Amniotic stem cell (primary cell): ENCODE measurements around the gene MN1.
"Not testable (repeated sequence)": the region's sequence is repeated elsewhere in the genome, so short reads cannot be mapped to it uniquely, and the experiment has no call there.

Source experiments
- DNase-seq: peaks from one replicate; lab custom pipeline; 2025; lab: John Stamatoyannopoulos, UW

Gene MN1

DNA sequence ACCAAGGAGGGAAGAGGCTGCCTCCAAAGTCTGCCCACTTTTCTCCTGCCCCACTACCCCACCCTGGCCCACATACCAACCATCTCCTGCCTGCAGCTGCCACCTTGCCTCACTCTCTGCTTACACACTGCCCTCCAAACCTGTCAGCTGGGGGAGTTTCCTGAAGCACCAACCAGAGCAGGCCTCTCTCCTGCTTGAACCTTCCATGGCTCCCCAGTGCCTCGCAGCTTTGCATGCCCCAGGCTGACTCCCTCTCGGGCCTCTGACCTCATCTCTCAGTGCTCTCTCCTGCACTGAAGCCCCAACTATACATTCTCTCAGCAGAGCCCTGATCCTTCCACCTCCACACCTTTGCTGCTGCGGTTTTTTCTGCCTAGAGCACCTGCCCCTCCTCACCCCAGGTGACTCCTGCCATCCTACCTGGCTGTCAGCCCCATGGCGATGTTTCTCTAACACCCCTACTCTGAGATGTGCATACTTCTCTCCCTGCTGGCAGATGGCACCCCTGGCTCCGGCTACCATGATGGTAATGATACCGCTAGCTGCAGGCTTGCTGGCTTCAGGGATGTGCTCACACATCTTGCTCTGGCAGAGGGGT, 43.5 kb downstream of the MN1 start:
- no peak for DNase-seq

DNA sequence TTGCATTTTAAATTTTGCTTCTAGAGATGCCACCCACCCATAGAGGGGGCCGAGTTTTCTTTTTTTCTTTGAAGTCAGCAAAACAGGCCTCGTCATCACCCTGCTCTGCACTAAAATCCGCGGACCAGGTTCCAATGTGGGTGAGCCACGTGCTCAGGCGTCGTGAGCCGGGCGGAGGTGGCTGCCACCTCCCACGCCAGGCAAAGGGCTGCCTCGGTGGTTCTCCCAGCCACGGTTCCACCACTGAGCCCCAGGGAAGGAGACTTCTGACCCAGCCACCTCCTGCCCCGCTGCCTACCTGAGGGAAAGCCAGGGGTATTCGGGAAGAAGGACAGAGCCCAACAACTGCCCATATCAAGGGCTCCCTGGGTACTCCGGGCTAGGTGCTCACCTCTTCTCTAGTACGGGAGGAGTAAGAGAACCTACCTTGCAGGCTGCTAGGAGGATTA, 45.3 kb downstream of the MN1 start:
- no peak for DNase-seq

DNA sequence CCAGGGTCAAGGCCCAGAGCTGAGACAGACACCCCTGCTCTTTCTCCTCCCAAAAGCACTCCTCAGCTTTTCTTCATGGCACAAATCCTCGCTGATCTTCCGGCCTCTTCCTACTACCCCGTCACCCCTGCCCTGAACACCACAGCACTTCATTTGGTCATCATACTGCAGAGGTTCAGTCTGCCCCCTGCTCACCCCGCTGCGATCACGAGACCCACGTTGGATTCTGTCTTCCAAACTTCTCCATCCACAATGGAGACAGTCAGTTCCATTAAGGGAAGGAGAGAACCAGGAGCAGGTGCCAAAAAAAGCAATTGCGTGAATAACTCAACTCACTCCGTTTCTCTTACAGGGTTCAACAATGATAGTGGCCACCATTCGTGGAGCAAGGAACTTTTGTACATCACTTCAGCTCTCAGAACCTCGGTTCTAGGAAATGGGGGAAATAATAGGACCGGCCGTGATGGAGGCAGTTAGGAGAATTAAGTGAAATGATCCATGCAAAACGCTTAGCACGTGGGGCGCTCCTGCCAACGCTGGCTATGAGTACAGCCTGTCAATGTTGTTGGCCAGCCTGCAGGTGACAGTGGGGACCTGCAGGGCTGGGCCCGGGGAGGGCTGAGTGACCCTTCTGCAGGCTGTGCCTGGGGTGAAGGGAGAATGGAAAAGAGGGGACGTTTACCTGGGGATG, 45.9 kb downstream of the MN1 start:
- DNase-seq = no peak

DNA sequence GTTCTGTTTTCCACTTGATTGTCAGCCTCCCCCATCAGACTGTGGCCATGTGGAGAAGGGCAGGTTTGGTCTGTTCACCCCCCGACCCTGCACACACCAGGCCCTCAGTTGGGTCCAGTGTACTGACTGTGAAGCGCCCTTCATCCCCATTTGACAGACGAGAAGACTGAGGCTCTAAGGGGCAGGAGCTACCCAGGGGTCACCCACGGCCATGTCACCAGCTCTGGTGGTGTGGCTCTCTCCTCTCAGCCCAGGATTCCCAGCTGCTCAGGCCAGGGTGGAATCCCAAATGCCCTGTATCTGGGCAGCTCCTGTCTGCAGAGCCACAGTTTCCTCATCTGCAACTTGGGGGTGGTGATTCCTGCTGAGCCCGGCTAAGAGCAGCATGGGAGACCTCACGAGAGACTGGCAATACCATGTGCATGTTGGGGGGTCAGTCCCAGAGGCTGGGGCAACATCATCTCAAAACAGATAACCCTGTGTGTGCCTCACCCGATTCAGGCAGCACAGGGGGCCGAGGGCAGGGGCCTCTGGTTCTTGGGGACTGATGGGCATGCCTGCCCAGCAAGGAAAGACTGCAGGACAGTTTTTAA, 46.6 kb downstream of the MN1 start:
- no peak for DNase-seq

DNA sequence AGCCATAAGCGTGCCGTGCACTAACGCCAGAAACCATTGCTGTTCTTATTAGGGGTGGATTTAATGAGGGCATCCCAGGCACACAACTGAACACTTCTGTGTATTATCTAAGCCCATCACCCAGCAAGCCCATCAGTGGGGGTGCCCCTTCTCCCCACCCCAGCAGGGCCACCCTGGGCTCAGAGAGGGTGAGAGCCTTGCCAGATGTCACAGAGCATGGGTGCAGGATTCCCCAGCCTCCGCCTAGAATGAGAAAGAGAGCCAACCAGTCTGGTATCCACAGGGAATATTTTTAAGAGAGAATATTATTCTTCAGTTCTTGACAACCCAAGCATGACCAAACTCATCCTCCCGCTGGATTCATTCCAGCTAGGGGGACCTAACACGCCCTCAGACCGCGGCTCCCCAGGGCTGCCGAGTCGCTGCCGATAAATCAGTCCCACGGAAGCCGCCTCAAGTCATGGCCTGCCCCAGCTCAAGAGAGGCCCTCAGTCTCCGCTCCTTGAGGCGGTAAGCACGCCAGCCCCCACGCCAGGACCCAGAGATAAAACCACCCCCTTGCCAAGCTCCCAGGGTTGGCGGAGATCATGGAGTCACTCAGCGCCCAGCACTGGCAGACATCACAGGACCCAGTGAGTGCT, 47.2 kb downstream of the MN1 start:
- DNase-seq = no peak

DNA sequence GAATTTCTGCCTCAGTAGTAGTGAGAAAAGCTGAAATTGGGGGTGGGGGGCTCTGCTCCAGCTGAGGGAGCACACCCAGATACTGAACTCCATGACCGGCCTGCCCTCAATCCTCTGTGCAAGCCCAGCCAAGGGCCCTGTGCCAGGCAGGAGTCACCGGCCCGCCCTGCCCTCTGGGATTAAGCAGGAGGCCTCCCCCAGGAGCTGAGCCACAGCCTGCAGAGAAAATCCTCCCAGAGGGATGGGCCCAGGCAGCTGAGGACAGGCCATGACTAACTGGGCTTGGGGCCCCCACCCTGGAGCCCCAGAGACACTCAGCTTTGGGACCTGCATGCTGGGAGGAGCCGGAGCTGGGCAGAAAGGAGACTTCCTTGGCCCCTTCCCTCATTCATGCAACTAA, 48.8 kb downstream of the MN1 start:
- peak; percentile 34 for DNase-seq

DNA sequence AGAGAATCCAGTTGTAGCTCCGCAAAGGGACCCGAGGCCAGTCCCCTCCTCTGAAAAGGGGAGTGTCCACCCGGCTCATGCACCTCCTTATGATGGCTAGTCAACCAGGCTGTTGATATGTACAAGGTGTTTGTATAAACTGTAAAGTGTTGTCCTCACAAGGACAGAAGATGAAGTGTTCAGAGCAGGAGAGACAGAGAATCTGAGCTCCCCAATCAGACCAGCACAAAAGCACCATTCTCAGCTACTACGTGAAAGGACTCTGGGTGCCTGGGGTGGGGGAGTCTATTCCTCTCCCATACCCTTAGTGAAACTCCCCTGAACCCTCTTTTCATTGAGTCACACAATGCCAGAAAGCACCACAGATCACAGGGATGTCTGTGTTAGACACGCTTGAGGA, 49.4 kb downstream of the MN1 start:
- DNase-seq = no peak

DNA sequence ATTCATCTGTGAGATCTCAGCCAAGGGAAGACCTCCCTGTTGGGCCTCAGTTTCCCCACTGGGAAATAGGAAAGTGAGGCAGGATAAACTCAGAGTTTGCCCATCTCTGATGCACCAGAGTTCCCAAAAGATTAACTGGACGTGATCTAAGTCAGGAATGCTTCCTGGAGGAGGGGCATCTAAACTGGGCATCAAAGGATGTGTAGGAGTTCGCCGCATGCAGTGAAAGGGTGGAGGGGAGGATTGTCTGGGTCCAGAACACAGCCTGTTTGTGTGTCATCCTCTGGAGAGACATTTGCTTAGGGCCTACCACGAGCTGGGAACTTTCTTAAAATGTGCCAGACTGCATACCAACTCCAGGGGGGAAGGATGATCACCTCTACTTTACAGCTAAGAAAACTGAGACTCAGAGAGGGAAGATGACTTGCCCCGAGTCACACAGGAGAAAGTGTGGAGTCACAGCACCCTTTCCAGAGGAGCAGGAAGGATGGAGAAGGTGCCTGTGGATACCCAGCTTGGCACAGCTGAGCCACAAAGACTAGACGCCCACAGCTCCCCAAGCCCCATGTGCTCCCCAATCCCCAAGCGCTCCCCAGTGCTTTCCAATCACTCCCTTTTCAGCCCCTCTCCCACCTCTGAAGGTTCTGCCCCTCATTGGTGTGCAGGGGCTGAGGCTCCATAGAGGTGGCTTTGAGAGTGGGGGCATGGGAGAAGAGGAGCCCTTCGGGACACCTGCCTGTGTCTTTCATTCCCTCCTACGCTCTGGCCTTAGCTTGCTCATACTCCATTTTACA, 50.1 kb downstream of the MN1 start:
- DNase-seq = no peak

DNA sequence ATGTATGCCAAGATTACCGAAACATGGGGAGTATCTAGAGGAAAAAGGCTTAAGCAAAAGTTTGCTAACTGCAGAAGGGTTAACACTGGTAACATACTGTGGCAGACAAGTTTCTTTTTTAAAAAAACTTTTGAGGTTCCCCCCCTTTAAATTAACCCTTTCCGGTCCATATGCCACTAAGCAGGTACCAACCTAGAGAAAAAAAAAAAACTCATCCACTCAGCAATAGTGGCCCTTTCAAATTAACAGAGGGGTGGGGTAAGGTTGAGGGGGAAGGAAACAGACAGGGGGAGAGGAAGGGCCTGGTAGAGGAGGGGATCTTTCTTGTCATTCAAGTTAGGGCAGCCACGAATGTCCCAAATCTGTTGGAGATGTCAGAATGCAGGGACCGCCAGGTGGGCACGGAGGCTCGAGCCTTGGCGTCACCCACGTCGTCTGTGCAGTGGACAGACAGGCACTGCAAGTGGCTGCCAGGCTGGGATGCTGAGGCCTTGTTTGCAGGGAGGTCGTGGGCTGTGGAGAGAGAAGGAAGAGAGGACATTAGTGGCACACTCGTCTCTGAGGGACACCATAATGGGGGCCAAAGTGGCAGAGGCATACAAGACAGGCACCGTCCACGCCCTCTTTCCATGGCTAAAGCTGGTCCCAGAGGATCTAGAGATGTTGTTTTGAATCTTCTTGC, 50.8 kb downstream of the MN1 start:
- no peak for DNase-seq

DNA sequence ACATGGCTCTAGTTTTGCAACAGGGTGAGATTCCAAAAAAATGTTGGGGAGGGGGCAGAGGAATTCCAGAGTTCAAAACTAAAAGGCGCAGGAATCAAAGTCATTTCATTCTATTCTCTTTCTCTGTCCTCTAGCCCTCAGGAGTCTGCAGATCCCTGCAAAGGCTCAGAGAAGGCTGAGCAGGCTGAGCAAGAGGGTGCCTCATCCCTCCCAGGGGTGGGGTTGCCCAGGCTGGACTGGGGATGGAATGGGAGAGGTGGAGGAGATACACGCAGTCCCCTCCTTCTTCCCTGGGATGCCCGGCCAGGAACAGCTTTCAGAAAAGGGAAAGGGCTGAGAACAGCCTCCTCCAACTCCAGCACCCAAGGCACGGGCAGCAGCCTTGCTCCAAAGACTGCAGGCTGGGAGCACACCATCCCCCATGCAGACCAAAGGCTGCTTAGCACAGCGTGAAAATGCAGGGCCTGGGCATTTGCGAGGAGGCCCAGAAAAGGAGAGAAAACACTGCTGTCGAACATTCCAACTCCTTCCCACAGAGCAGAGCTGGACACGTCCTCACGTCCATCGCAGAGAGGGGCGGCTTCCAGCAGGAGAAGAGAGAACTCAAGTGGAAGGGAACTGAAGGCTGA, 51.8 kb downstream of the MN1 start:
- no peak for DNase-seq

DNA sequence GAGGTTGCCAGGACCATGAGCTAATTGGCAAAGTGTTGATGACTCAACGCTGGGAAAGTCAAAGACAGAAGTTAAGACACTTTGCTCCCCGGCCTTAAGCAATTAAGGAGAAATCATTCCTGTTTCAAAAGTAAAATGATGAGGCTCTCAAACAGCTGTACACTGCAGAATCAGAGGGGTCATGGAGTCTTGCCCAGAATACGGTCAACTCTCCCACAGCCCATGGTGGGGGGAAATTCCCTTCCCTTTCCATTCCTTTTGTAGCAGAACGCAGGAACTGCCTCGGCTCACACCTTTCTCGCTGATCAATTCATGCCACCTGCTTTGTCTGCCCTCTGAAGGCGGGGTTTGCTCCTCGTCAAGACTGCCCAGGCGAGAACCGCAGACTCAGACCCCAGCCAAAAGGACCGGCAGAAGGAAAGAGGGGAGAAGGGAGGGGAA, 52.8 kb downstream of the MN1 start:
- no peak for DNase-seq

DNA sequence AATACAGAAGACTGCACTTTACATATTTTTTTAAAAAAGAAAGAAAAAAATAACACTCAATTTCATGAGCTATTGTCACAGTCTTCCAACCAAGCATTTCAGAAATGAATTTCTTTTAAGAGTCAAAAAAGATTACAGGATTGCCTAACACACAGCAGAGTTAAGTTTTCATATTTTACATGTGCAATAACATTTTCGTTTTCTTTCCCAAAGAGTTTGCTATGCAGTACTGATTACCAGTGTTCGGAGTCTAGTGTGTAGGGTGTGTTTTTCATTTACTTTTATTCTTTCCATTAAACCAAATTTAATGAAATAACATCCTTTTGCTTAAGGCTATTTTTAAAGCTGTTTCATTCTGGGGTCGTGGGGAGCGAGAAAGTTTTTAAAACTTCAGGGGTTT, 53.2 kb downstream of the MN1 start:
- DNase-seq = no peak

DNA sequence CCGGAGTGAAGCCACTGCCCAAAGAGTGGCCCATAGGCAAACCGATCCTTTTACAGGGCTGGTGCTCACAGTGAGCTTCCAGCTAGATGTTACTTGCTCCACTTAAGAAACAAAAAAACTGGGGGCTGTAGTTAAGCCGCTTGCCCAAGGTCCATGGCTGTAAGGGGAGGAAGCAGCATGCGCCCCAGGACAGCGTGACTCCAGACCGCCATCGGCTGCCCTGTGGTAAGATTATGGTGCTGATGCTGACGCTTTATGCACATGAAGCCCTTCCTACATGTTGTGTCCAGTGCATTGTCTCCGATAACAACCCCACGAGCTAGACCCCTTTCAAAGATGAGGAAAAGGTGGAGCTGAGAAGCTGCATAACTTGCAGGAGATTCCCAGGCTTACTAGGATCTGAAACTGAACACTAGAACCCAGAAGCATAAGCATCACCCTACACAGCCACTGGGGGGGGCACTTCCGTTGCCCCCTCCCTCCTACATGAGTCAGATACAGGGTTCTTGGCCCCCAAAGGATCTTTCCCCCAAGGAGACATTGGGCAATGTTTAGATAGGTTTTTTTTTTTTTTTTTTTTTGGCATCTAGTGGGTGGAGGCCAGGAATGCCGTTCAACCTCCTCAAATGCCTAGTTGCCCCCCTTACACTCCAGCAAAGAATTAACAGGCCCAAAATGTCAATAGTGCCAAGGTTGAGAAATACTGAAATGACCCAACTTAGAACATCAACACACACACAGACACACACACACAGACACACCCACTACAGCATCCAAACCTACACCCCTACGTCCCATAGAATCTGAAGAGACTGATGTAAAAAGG, 53.9 kb downstream of the MN1 start:
- DNase-seq = no peak

DNA sequence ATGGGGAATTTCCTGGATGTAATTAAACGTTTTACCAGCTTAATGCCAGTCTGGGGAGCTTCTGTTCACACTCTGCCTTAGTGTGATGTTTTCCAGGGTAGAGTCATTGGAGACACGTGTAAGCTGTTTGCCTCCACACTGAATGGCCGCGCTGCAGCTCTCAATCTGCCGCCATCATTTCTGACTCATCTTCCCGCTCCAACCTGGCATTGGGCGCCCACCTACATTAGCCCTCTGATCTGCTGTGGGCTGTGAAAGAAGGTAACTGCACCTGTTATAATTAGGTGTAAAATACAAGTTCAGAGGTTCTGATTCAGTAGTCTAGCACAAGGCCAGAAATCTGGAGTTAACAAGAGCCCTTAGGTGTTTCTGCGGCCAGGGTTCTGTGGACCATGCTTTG, 54.6 kb downstream of the MN1 start:
- DNase-seq = no peak

DNA sequence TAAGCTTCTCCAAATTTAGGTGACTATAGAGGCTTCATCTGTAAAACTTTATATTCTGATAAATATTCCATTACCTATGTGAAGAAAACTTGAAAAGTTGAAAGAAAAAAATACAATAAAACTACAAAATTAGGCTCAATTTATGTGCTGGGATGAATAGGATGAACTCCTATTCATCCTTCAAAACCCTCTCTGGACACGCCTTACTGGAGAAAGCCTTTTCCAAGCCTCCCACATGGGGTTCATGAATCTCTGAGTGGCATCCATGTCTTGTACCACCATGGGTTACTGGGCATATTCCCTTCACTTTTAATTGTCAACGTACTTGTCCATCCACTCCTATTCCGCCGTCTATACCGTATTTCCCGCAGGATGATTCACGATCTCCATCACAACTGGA, 55.7 kb downstream of the MN1 start:
- no peak for DNase-seq

DNA sequence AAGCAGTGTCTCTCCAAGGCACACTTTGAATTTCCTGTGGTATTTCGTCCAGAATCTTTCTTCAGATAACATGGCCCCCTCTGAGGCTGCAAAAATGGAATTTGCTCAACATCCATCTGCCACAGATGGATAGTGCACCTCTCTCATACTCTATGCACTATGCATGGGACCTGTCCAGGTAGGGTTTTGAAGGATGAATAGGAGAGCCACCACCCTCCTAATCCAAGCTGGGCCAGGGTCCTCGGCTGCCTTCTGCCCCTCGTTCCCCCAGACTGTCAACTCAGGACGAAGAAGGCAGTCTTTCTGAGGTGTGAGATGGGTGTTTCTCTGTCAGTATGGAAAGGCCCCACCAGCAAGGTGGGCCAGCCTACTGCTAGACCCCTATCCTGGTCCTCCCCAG, 56.4 kb downstream of the MN1 start:
- DNase-seq = no peak

DNA sequence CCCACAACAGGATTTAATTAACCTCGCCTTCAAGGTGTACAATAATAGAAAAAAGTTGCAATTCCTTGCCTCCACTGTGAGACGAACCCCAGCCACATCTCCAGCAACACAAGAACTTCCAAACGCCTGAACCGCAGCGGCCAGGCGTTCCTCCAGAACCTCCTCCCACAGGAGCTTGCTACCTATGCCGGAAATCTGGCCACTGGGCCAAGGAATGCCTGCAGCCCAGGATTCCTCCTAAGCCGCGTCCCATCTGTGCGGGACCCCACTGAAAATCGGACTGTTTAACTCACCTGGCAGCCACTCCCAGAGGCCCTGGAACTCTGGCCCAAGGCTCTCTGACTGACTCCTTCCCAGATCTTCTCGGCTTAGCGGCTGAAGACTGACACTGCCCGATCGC, 57.5 kb downstream of the MN1 start:
- not testable (repeated sequence) for DNase-seq

DNA sequence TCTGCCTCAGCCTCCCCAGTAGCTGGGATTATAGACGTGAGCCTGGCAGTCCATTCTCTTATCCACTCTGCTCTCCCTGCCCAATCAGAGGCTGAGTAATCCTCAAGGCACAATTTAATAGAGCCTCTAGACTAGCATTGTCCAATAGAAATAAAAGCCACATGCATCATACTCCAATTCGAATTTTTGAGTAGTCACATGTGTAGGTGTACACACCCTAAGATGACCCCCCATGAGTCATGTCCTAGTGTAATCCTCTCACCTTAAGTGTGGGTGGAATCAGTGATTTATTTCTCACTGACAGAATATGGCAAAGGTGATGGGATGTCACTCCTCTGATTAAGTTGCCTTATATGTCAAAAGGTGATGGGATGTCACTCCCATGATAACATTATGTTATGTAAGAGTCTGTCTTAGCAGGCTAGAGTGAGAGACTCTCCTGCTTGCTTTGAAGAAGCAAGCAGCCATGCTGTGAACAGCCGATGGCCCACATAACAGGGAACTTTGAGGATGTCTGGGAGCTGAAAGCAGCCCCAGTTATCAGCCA, 61.3 kb downstream of the MN1 start:
- no peak for DNase-seq

DNA sequence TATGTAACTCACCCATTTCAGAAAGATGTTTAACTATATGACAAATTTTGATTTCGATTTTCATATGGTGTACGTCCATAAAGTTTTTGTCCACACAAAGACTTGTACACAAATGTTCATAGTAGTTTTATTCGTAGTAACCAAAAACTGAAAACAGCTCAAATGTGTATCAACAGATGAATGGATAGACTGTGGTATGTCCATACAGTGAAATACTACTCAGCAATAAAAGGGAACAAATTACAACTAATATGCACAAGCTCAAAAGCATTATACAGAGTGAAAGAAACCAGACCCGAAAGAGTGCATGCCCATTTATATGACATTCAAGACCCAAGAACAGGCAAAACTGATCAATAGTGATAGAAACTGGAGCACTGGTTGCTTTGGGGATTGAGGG, 64.0 kb downstream of the MN1 start:
- DNase-seq = no peak

DNA sequence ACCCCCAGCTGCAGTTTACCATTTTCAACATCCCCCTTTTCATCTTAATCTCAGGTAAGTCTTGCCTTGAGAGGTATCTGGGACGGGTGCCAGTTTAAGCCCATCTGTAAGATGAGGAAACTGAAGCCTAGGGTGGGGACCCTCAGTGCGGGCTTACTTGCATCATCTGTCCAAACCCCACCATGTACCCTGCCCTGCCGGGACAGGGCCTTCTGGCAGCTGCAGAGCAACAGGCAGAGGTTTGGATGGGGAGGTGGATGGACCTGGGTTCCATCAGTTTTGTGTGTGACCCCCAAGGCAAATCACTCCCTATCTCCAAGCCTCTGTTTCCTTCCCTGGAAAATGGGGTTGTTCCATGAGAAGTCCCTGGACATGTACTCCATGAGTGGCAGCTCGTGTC, 67.5 kb downstream of the MN1 start:
- no peak for DNase-seq
